GM19043 (cell line): ENCODE measurements around the gene ZNF674.

Experiments
- ATAC-seq: cut with Tn5 transposase; IDR thresholded peaks from one replicate; pipeline ENCODE4 v1.9.1; 2021; ENCODE audit warnings: low read depth; ENCODE audit not compliant: unreplicated experiment

The ZNF674 gene

GRCh38 chrX:46545111-46546005 lies at the start of gene ZNF674:
ZNF674 (minus strand) TSS chrX:46545421; CDS start chrX:46542087, 3,334 bp downstream.
- peak; percentile 80 for ATAC-seq

GRCh38 chrX:46589977-46590723 lies 44.9 kb upstream of the ZNF674 start:
- ATAC-seq: no peak

GRCh38 chrX:46588263-46588662 lies 43.0 kb upstream of the ZNF674 start:
- no peak for ATAC-seq

- ATAC-seq: no peak
Observed at GRCh38 chrX:46587753-46588171, 42.5 kb upstream of the ZNF674 start.

GRCh38 chrX:46587158-46587557 lies 41.9 kb upstream of the ZNF674 start:
- no peak for ATAC-seq

- no peak for ATAC-seq
Observed at GRCh38 chrX:46584736-46585135, 39.5 kb upstream of the ZNF674 start.

GRCh38 chrX:46582966-46583365 lies 37.7 kb upstream of the ZNF674 start:
- no peak for ATAC-seq

- ATAC-seq: no peak
Observed at GRCh38 chrX:46582325-46582724, 37.1 kb upstream of the ZNF674 start.

- no peak for ATAC-seq
Observed at GRCh38 chrX:46580613-46581012, 35.4 kb upstream of the ZNF674 start.

GRCh38 chrX:46579250-46579649 lies 34.0 kb upstream of the ZNF674 start:
- no peak for ATAC-seq

GRCh38 chrX:46577221-46578005 lies 32.2 kb upstream of the ZNF674 start:
- ATAC-seq: no peak

- ATAC-seq: no peak
Observed at GRCh38 chrX:46576458-46576857, 31.2 kb upstream of the ZNF674 start.

GRCh38 chrX:46575991-46576392 lies 30.8 kb upstream of the ZNF674 start:
- no peak for ATAC-seq

- no peak for ATAC-seq
Observed at GRCh38 chrX:46575586-46575985, 30.4 kb upstream of the ZNF674 start.

GRCh38 chrX:46574774-46575381 lies 29.7 kb upstream of the ZNF674 start:
- no peak for ATAC-seq

GRCh38 chrX:46573892-46574773 lies 28.9 kb upstream of the ZNF674 start:
- ATAC-seq: no peak

GRCh38 chrX:46573331-46573891 lies 28.2 kb upstream of the ZNF674 start, which contains the start of gene CHST7:
CHST7 (plus strand) TSS chrX:46573765; CDS start chrX:46573932, 167 bp downstream.
- ATAC-seq: peak; percentile 30

GRCh38 chrX:46572340-46572936 lies 27.2 kb upstream of the ZNF674 start:
- peak; percentile 38 for ATAC-seq
